HS-5 (cell line): ENCODE data around the gene FAM199X.

Experiments
- DNase-seq: peaks from one replicate; pipeline ENCODE4 v3.0.0-alpha.2; 2012; ENCODE audit warnings: low read depth

The FAM199X gene

DNA sequence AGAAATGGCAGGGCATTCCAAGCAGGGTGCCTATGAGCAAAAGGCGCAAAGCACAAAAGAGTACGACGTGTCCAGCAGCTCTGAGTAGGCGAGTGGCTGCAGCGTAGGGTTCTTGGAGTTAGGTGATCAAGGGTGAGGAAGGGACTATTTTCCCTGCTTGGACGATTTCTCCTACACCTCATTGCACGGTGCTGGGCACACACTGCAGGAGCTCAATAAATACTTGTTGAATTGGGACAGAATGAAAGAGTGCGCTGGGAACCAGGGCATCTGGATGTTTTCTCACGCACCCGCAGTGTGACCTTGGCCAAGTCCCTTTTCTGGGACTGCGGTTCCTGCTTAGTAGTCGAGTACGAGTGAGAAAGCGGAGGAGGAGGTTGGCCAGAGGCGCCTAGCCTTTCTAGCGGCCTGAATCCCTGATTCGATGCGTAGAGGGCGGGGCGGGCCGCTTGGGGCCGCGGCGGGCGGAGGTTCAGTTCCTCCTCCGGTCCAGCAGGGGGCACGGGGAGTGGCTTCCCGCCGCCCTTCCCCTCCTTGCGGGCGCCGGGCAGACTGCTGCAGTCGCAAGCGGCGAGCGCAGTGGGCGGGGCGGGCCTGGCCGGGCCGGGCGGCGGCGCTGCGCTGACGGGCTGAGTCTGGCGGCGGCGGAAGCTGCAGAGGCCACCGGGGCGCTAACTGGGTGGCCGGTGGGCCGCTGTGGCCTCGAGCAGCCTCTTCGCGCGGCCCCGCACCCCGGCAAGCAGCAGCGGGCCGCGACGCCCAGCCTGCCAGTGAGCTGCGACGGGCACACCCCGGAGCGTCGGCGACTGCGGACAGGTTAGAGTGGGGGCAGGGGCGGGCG lies at the start of gene FAM199X:
TSS of gene FAM199X (plus strand) at position 560 of the 841 bp plus-strand sequence. CDS start 333 bp downstream, outside the sequence.
- peak; percentile 38 for DNase-seq

GRCh38 chrX:104117759-104118158 lies 48.5 kb upstream of the FAM199X start:
- no peak for DNase-seq

DNA sequence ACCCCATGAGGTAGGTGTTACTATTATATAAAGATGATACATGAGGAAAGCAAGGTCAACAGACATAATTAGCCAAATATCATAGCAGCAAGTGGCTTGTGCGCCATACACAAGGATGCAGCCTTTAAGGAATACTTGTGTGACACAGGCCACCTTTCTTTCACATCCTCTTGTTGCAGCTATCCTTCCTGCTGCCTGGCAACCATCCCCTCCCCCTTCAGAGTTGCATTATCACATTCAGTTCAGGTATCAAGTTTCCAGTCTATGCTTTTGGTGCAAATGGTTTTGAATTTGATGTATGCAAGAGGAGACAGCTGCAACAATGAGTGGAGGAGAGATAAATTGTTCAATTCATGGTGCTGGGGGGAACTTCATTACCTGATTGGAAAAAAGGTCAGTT lies 47.5 kb upstream of the FAM199X start:
- no peak for DNase-seq

DNA sequence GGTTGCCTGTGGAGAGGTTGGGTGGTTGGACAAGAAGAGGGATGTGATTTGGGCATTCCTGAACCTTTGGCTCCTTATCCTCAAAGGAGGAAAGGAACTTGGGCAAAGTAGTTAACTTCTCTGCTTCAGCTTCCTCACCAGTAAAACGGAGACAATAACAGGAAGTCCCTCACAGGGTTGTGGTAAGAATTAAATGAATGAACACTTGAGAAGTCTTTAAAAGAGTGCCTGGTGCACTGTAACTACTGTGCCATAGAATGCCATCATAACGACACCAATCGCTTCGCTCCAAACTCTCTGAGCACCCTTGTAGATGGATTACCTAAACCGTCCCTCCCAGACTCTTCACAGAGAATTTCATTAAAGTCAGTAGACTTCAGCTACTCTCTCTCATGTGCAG lies 43.4 kb upstream of the FAM199X start:
- no peak for DNase-seq

GRCh38 chrX:104126856-104127255 lies 39.4 kb upstream of the FAM199X start:
- DNase-seq, result no peak

DNA sequence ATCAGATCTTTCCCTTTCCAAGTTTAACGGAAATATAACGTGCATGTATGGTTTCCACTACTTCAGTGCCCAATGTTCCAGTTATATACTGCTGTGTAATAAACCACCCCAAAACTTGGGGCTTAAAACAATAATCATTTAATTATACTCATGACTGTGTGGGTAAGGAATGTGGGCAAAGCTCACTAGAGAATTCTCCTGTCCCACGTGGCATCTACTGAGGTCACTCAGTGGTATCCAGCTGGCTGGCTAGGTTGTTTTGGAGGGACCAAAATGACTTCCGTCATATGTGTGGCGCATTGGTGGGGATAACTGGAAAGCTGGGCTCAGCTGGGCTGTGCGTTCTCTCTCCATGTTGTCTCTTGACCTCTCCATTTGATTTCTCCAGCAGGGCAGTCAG lies 35.4 kb upstream of the FAM199X start:
- DNase-seq, result no peak

GRCh38 chrX:104134583-104135261 lies 31.5 kb upstream of the FAM199X start:
- DNase-seq, result no peak

DNA sequence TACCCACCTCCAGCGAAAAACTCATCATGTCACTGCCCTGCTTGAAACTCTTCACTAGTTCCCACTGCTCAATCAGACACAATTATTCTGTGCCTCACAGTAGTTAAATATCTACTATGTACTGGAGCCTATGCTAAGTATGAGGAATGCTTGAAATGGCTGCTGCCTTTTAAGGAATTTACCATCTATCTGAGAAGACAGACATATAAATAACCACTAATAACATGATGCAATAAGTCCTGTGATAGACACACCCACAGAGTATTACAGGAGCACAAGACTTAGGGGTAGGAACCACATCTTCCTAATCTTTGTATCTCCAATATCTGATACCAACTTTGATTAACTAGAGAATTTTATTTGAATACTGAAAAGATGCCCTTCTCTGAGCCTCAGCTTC lies 30.6 kb upstream of the FAM199X start:
- DNase-seq, result no peak

DNA sequence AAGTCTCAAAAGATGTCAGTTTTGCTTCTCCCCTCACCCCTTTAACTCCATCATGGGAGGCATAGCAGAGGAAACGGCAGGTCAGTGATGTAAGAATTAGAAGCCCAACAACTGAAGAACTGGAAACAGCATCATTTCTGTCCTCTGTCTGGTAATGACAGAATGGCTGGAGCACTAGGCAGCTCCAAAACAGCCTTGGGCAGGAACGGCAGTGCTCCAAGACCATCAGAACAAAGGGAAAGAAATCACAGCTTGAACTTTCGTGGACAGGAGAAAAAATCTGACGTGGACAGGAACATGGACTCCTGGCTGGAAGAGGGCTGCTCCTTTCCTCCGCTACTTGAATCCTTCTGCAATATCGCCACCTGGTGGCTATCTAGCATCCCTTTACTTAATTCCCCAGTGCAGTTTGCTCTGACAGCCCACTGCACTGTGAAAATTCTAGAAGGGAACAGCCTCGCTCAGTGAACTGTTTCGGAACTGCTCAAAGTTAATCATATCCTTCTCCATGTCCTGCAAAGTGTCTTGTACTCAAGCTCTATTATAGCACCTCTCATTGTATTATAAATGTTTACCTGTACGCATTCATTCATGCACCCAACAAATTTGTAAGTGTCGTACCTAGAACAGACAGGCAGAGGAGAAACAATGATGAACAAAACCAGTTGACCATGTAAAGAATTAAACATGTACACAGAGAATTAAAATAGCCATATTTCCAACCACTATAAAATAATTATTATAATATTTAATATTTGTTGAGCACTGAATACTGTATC lies 29.8 kb upstream of the FAM199X start:
- DNase-seq, result no peak

DNA sequence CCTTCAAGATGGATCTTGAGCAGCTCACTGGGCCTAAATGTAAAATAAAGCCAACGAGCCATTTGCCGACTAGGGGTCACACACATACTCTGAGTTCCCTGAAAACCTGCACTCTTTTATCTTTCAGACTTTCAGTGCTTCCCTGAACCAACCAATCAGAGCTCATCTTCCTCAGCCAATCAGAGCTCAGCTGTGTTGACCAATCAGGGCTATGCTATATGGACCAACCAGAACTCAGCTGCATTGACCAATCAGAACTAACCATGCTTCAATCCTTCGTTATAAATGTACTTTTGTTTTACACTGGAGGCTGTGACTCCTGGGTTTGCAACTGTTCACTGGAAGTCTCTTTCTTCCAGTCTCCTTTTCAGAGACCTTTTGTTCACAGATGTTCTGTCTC lies 28.8 kb upstream of the FAM199X start:
- no peak for DNase-seq

DNA sequence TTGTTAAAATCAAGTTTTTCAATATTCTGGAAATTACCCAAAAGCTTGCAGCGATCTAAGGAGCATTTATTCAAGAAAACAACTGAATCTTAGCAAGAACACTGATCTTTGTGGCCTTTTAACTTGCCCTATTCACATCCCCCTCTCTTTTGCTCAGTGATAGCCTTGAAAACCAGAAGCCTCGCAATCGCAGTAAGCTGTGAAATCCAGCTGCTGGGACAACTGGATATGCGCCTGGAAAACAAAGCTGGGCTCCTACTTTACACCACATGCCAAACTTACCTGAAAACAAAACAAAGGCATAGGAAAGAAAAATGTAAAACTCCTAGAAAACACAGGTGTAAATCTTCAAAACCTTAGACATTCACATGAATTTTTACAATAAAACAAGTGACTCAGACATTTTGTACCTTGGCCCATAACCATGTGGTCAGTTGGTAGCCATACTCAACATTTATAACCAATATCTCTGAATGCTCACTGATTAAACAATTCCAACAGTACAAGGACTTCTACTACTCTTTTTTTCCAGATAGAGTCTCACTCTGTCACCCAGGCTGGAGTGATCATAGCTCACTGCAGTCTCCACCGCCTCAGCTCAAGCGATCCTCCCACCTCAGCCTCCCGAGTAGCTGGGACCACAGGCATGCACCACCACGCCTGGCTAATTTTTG lies 25.0 kb upstream of the FAM199X start:
- DNase-seq, result no peak

DNA sequence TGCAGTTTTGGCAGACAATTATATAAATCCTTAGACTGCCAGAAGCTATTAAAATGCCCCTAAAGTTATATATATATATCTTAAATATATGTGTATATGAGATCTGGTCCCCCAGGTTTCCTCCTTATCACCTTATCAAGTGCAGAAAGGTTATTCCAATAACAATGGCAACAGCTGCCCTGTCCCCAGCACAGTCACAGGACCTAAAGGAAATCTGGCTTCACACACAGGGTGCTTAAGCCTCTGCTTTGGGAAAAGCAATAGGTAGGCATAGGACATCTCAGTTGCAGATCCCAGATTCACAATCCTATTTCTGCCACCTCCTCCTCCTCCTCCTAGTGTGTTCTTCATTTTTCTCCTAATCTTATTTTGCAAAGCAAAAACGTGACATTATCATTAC lies 15.2 kb upstream of the FAM199X start:
- no peak for DNase-seq

DNA sequence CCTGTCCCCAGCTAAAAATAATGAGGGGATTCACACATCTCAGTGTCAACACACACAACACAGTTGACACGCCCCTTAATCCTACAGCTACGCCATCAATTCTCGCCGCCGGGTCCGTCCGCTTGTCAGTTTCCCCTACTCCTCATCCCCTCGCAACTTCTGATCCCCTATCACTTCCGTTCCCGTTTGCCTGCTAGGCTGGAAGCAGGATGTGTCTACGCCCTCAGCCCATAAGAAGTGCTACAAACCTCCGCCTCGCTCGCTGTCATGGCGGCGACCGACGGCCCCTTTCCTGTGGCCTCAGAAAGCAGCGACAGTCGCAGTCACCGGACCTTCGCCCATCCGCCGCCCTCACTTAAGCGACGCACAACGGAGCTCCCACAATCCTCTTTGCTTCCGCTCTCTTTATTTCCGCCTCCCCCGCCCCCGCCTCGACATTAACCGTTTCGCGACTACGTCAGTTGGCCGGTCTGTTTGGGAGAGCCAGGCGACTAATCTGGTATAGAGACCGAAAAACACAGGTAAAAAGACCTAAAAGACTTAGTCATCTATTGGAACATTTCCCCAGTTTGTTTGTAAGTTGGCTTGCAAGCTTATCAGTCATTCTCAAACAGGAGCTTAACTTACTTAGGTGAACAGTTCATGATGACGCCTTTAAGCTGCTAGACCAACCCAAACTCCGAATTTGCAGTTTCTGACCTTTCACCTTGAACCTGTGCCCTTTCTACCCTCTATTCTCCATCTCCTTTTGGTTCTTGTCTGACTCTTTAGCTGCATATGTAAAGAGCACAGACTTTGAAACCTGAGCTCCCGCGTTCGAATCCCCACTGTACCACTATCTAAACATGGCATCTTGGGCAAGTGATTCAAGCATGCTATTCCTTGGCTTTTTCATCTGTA lies 9.4 kb upstream of the FAM199X start, which contains the start of gene SLC25A53:
TSS of gene SLC25A53 (minus strand) at position 380 of the 900 bp plus-strand sequence. CDS start 51,752 bp downstream, outside the sequence.
- peak; percentile 45 for DNase-seq

DNA sequence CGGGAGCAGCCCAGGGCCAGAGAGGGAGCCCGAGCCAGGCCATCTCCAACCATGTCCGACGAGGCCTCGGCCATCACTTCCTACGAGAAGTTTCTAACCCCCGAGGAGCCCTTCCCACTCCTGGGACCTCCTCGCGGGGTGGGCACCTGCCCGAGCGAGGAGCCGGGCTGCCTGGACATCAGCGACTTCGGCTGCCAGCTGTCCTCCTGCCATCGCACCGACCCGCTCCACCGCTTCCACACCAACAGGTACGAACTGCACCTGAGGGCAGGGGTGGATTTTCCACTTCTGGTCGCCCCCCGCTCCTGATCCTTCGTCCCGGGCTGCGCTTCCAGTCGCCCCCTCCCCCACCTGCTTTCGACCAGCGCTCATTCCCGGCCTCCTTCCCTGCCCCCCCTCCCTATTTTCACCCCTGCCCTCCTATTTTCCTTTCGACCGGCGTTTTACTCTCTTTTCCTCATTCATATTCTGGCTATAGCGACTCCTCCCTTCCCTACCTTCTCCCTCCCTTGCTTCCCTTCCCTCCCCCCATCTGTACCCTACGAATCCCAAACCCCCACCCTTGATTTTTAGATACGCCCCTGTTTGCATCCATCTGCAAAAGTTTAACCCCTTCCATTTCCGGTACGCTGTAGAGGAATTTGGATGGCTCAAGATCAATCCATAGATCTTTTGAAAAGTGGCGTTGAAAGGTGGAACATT lies 633 bp downstream of the FAM199X start:
- DNase-seq, result no peak

DNA sequence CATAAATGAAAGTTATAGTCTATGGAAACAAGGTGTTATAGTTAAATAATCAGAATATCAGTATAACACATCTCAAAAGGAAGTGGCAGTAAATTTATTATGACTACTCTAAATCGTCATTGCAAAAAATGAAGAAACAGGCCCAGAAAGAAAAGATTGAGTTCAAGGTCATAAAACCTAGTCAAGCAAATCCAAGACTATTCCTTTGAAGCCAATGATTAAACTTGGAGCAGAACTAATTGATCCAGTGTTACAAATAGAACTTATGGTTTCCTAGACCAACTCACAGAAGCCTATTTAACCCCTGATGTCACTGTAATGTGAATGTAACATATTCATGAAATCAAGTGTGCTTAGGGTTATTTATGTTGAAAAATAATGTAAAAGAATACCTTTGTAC lies 1.9 kb downstream of the FAM199X start:
- DNase-seq, result no peak

- no peak for DNase-seq
Measured at GRCh38 chrX:104172121-104172520, 5.9 kb downstream of the FAM199X start.

DNA sequence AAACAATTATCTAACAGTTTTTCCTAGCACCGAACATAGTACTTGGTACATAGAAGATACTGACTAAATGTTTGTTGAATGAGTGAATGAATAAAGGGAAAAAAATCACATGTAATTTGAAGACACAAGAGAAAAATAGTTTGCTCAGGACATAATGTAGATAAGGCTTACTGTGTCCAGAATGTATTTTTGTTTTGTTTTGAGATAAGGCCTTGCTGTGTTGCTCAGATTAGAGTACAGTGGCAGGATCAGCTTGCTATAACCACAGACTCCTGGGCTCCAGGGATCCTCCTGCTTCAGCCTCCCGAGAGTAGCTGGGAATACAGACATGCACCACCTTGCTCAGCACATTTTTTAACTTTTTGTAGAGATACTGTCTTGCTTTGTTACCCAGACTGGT lies 6.5 kb downstream of the FAM199X start:
- no peak for DNase-seq

GRCh38 chrX:104173841-104174240 lies 7.6 kb downstream of the FAM199X start:
- no peak for DNase-seq

DNA sequence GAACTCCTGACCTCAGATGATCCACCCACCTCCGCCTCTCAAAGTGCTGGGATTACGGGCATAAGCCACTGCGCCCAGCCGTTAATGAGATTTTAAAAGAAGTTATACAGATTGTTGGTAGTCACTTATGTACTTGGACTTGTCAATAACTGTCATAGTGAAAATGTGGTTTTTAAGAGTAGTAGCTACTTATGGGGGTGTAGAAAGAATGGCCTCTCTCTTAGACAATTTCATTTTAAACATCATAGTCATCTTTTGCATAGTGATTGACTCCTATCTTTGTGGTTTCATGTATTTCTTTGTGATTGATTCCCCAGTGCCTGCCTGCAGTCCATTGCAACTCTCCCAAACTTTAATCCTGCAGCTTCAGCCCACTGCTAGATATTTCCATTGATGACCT lies 17.4 kb downstream of the FAM199X start:
- DNase-seq, result no peak

GRCh38 chrX:104187931-104188330 lies 21.7 kb downstream of the FAM199X start:
- DNase-seq, result no peak
